ENCODE data around the gene UBR4. TPM values are rescaled to one million over a fixed set of nuclear protein-coding genes. Genes with fewer than 3 reads are reported as not detected.
A peak's percentile ranks its signal among the peaks of the same experiment; 100 is the strongest.

UBR4 gene
- total RNA-seq, 1 experiment from 2014 or later = 131 TPM

DNA sequence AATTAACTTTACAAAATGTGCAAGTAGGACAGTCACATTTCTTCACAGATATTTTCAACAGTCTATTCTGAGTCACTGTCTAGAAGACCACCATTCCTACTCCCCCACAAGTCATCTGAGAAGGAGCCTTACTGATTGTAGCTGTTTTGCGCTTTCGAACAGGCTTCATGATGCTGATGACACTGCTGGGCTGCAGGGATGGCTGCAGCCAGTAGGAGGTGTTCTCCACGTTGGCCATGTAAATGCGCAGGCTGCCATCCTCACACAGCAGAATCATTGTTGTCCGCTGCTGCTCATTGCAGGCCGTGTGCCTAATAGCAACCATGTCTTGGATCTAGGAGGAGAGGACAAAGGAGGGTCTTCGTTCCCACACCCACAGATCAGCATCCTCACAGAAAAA lies 56.9 kb downstream of the UBR4 start:
- H2BK15ac ChIP-seq (ENCODE audit: low read depth, low read length) = no peak overlapping the region
- peak; percentile 29; the same call in 1 of the 3 replicates for TF ChIP-seq CTCF (conservative IDR thresholded peaks at IDR 0.05)
- Mint-ChIP-seq H3K4me1 (no peaks in the 10 kb centered on the region), H3K9me3 (no peaks in the 10 kb centered on the region), H3K36me3 (ENCODE audit: insufficient read depth in 1 of 3, low read depth in 3 of 3) (peaks cover 68 to 99% (median 98%) of the 10 kb centered on the region in 3 experiments), H3K4me3 (no peak overlapping the region), H3K27me3 (ENCODE audit: low read depth) (no peaks in the 10 kb centered on the region), H3K27ac (no peak overlapping the region; a peak in 1 of 7 replicates)
- H3K27me3 ChIP-seq (ENCODE audit: insufficient read depth, low read length) = no peaks in the 10 kb centered on the region
- no peak overlapping the region for H3K27ac ChIP-seq (ENCODE audit: insufficient read length, low read depth, low read length)
- no peak overlapping the region for H3K56ac ChIP-seq (ENCODE audit: insufficient read length, low read depth, low read length)
- no peaks in the 10 kb centered on the region for H3K23me2 ChIP-seq (ENCODE audit: insufficient read length, low read depth, low read length, poor library complexity, severe bottlenecking)
- H2BK5ac ChIP-seq (ENCODE audit: insufficient read length, low read length) = no peak overlapping the region
- H2BK12ac ChIP-seq (ENCODE audit: insufficient read length, low read depth, low read length) = no peak overlapping the region
- H4K8ac ChIP-seq (replicated peaks; ENCODE audit: insufficient read length, low read depth, low read length) = no peak overlapping the region
- no CpG with 5 or more reads among the region's 7 CpGs for WGBS (ENCODE audit: extremely low coverage, insufficient read length, low lambda C conversion rate)
- H2AFZ ChIP-seq (ENCODE audit: low read length) = no peak overlapping the region
- H3K79me2 ChIP-seq (ENCODE audit: insufficient read depth, low read length) = no peaks in the 10 kb centered on the region
- no peak overlapping the region for H4K91ac ChIP-seq (ENCODE audit: insufficient read length, low read depth, low read length)
- no peak overlapping the region for H3T11ph ChIP-seq (ENCODE audit: low read length)
- H4K5ac ChIP-seq (ENCODE audit: insufficient read length, low read depth, low read length) = no peak overlapping the region
- no peak overlapping the region for H2AK5ac ChIP-seq (ENCODE audit: insufficient read length, low read length)
- no peaks in the 10 kb centered on the region for H3K9me3 ChIP-seq (ENCODE audit: control insufficient read depth, low read depth, low read length)
- no peak overlapping the region for H2BK120ac ChIP-seq (ENCODE audit: low read depth, low read length, poor library complexity, severe bottlenecking)
- no peak overlapping the region for H3K9ac ChIP-seq (ENCODE audit: extremely low read depth, insufficient read length, low read length)
- H3K4me1 ChIP-seq (ENCODE audit: insufficient read depth, low read length) = no peaks in the 10 kb centered on the region
- no peaks in the 10 kb centered on the region for H4K20me1 ChIP-seq (ENCODE audit: control insufficient read depth, insufficient read depth, insufficient read length)
- H3K79me1 ChIP-seq (ENCODE audit: insufficient read depth, low read depth, low read length, poor library complexity, severe bottlenecking) = no peaks in the 10 kb centered on the region
- no peak overlapping the region for H2BK20ac ChIP-seq (ENCODE audit: low read depth, low read length, poor library complexity, severe bottlenecking)
- H3K18ac ChIP-seq (ENCODE audit: insufficient read length, low read depth, low read length) = no peak overlapping the region
- H3K4ac ChIP-seq (ENCODE audit: low read depth, low read length) = no peak overlapping the region
- H3K14ac ChIP-seq (ENCODE audit: insufficient read depth, low read length) = no peak overlapping the region
- H3K4me2 ChIP-seq (ENCODE audit: insufficient read depth, insufficient read length, low read length) = no peak overlapping the region
- no peak overlapping the region for H3K23ac ChIP-seq (ENCODE audit: insufficient read length, low read depth, low read length)
- no peak for DNase-seq
